HG02798 (cell line): ENCODE measurements around the gene MEI1.
"Not testable (repeated sequence)": the region's sequence is repeated elsewhere in the genome, so short reads cannot be mapped to it uniquely, and the experiment has no call there.

Experiments
- ATAC-seq: cut with Tn5 transposase; IDR thresholded peaks from one replicate; pipeline ENCODE4 v1.9.1; 2021; ENCODE audit warnings: mild to moderate bottlenecking; ENCODE audit not compliant: unreplicated experiment, poor library complexity

Gene MEI1, protein sequence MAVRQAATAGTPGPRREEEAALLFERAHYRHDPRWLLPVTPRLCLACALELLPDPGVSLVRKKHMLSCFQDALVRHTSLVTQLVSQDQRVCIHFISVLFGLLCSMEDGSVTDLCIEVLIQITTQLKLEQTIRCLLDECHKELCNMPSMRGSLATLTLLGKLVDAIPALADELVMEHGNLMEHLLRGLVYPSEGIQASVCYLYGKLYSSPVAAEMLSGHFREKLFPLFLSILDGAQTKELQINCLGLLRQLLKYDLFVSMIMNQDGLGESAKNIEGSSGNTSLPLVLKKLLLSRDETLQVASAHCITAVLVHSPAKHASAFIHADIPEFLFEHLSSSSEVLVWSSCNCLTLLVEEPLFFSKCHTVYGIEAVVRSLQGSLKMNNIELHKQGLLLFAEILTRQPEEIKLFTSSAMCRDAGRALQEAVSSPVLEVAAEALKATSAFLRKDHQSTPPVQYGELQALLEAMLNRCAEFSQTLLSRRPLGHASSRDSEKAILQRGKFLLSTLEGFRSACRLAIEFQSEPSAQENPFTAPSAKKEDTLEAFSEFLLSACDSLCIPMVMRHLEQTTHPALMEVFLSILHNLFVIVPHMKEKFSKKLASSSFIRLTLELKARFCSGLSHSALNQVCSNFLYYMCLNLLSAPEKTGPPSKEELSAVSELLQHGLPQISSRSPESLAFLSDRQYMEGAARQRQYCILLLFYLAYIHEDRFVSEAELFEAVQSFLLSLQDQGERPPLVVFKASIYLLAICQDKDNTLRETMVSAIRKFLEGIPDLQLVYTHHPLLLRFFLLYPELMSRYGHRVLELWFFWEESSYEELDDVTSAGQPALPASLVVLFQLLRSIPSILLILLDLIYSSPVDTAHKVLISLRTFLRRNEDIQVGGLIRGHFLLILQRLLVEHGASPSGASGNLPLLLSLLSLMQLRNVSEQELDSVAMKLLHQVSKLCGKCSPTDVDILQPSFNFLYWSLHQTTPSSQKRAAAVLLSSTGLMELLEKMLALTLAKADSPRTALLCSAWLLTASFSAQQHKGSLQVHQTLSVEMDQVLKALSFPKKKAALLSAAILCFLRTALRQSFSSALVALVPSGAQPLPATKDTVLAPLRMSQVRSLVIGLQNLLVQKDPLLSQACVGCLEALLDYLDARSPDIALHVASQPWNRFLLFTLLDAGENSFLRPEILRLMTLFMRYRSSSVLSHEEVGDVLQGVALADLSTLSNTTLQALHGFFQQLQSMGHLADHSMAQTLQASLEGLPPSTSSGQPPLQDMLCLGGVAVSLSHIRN

DNA sequence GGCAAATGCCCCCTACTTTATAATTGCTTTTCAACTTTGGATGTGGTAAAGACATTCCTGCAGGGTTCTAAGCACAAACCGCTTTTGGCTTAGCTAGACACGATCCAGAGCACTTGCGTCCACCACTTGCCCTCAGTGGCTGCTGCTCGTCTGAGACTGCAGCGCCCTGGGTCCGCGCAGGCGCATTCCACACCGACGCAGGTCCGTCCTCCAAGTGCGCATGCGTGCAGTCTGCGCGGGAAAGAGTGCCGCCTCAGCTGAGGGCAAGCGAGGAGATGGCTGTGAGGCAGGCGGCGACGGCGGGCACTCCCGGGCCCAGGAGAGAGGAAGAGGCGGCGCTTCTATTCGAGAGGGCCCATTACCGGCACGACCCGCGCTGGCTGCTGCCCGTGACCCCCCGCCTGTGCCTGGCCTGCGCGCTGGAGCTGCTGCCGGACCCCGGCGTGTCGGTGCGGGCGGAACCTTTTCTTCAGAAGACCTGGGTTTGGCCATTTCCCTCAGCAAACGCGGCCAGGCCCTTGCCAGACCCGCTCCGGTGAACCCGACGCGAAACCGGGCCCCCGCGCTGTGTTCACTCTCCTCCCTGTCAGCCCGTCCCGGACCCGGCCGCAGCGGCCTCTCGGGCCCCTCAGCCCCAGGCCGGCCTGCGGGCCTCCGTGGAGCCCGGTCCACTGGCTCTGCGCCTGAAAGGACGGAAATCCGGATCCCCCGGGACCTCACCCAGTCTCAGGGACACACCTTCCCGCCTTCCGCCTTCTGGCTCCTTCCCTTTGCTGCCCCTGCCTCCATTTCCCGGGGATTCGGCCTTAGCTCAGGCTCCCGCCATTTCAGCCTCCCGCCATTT, at the start of gene MEI1:
Gene MEI1, plus strand, starts transcription at position 240 of the 844 bp plus-strand sequence. Its CDS starts 36 bp downstream, at position 276.
- ATAC-seq, result no peak

DNA sequence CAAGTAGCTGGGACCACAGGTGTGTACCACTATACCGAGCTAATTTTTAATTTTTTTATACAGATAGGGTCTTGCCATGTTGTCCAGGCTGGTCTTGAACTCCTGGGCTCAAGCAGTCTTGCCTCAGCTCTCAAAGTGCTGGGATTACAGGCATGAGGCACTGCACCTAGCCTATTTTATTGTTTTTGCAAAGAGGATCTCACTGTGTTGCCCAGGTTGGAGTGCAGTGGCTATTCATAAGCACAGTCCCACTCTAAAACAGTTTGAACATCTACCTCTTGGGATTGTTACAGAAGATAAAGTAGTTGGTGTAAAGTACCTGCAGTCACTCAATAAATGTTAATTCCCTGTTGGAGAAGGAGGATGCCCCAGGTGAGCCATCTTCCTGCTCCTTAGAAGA, 49.1 kb upstream of the MEI1 start:
- ATAC-seq, result no peak

DNA sequence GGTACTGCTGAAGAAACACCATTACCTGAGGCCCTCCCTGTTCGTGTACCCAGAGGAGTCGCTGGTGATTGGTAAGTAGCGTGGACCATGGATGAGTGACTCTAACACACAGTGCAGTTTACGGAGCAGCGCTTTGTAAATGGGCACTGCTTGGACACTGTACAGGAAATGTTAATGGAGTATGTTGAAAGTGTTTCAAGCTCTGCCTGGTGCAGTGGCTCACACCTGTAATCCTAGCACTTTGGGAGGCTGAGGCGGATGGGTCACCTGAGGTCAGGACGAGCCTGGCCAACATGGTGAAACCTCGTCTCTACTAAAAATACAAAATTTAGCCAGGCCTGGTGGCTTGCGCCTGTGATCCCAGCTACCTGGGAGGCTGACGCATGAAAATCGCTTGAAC, 48.5 kb upstream of the MEI1 start:
- no peak for ATAC-seq

DNA sequence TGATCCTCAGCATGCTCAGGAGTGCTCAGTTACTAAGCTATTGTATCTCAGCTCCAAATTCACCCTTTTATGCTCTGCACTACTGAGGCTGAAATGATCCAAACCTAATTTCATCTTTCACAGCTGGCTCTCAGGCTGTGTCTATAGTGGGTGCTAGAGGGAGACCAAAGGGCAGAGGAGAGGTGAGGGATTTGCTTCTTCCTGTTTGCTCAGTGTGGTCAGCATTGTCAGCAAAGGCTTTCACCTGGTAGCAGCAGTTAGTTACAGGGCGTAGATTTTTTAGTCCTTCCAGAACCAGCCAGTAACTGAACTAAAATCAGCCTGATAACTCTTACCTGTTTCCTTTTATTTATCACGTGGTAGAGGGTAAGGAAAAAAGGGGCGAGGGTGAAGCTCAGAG, 45.0 kb upstream of the MEI1 start:
- ATAC-seq, result no peak

DNA sequence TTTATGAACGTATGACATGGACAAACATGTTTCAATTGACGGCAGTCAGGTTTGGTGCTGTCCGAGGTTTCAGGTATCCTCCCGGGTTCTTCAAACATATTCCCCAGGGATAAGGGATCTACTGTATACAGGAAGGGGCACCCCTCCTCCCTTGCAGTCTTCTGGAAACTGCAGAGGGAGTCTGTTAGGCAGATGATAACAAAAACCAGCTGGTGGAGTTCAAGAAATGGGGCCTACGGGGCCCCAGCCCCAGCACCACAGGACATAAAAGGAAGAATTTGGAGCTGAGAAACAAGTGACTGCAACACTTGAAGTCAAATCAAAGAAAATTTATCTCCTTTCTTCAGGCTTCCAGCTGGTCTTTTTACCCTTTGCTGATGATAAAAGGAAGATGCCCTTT, 42.7 kb upstream of the MEI1 start:
- no peak for ATAC-seq

DNA sequence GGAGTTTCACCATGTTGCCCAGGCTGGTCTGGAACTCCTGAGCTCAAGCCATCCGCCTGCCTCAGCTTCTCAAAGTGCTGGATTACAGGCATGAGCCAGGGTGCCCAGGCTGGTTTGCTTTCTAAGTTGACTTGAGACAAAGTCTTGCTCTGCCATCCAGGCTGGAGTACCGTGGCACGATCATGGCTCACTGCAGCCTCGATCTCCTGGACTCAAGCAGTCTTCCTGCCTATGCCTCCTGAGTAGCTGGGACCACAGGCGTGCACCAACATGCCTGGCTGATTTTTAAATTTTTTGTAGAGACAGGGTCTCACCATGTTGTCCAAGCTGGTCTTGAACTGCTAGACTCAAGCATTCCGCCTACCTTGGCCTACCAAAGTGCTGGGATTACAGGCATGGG, 41.6 kb upstream of the MEI1 start:
- no peak for ATAC-seq

DNA sequence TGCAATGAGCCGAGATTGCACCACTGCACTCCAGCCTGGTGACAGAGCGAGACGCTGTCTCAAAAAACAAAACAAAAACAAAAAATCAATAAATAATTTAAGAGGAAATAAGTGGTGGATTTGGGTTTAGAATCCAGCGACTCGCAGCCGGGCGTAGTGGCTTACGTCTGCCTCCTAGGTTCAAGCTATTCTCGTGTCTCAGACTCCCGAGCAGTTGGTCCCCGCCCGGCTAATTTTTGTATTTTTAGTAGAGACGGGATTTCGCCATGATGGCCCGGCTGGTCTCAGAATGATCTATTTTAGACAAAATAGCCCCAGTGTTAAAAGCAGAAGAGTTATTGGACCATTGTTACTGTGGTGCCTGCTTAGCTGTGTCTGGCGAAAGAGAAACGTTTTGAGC, 40.4 kb upstream of the MEI1 start:
- ATAC-seq, result no peak

DNA sequence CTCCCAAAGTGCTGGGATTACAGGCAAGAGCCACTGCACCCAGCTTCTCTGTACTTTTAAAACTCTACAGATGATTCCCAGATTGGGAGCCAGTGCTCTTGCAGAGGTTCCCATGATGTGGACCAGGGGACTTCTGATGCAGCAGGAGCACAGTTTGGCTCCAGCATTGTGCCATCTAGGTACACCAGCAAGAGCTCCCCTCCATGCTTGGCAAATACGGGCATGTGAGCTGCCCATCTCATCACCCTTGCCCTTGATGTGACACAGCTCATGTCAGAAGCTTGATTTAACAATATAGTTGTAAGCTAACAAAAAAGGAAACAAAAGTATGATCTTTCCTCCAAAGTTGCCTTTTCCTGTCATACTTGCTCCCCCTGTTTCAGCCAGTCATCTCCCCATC, 39.4 kb upstream of the MEI1 start:
- ATAC-seq, result no peak

DNA sequence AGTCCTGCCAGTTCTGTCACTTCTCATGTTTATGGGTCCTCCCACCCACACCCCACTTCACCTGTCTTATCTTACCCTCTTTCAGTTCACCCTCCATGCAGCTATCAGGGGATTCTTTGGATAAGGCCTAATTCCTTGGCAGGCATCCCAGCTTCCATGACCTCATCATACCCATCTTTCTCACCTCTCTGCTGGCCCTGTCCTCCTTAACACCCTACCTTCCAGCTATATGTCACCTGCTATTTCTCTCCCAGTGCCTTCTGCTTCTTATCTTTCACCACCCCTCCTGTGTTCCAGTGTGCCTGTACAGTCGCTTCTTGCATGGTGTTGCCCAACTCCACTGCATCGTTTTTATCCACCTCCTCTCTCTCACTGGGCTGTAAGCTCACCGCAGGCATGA, 38.9 kb upstream of the MEI1 start:
- no peak for ATAC-seq

DNA sequence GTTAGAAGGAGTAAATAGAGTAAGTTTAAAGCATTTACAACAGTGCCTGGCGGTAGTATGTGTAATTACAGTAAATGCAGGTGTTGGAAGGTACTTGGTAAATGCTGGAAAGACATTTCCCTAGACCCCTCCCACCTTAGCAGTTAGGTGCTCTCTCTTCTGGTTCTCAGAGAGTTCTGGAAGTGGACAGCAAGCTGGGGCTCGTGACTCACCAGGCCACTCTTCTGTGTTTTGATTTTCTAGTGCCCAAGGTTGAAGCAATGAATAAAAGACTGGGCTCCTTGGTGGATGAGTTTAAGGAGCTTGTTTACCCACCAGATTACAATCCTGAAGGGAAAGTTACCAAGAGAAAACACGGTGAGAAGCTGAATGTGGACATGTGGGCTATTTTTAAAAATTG, 38.2 kb upstream of the MEI1 start:
- ATAC-seq, result no peak

DNA sequence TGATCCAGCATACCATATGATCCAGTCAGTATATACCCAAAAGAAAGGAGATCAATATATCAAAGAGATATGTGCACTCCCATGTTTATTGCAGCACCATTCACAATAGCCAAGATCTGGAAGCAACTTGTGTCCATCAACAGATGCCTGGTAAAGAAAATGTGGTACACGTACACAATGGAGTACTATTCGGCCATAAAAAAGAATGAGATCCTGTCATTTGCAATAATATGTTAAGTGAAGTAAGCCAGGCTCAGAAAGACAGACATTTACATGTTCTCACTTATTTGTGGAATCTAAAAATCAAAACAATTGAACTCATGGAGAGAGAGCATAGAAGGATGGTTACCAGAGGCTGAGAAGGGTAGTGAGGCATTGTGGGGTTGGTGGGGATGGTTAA, 37.6 kb upstream of the MEI1 start:
- no peak for ATAC-seq

DNA sequence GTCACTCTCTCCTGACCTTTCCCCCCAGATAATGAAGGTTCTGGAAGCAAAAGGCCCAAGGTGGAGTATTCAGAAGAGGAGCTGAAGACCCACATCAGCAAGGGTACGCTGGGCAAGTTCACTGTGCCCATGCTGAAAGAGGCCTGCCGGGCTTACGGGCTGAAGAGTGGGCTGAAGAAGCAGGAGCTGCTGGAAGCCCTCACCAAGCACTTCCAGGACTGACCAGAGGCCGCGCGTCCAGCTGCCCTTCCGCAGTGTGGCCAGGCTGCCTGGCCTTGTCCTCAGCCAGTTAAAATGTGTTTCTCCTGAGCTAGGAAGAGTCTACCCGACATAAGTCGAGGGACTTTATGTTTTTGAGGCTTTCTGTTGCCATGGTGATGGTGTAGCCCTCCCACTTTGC, 35.7 kb upstream of the MEI1 start:
- ATAC-seq, result not testable (repeated sequence)

DNA sequence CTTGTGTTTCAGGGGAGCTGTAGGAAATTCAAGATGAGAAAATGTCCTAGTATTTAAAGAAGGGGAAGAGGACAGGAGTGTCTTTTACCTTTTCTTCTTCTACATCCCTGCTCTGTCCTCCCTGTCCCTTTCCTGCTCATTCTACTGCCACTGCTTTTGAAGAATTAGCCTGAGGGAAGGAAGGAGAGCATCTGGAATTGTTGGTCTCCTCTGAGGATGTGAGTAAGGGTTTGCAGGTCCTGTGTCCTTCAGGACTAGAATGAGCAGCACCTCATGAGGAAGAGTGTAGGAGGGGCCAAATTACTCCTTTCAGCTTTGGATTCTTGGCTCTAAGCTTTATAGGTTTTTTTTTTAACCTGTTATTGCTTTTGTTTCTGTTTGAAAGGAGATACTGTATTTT, 34.8 kb upstream of the MEI1 start:
- ATAC-seq, result no peak

DNA sequence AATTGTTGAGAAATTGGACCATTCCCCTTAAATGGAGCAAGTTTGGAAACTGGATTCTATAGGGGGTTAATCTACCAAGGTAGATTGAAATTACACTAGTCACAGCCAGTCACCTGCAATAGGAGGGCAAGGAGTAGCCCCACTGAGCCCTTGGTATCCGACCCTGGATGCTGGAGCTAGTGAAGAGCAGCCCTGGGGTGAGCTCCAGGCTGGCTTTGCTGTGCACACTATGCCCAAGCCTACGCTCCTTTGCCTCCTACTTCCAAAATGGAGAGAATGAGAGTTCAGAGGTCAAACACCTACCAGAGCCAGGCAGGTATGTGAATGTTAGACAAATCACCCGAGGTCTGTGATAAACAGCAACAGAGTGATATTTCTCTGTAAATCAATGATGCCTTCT, 34.4 kb upstream of the MEI1 start:
- no peak for ATAC-seq

DNA sequence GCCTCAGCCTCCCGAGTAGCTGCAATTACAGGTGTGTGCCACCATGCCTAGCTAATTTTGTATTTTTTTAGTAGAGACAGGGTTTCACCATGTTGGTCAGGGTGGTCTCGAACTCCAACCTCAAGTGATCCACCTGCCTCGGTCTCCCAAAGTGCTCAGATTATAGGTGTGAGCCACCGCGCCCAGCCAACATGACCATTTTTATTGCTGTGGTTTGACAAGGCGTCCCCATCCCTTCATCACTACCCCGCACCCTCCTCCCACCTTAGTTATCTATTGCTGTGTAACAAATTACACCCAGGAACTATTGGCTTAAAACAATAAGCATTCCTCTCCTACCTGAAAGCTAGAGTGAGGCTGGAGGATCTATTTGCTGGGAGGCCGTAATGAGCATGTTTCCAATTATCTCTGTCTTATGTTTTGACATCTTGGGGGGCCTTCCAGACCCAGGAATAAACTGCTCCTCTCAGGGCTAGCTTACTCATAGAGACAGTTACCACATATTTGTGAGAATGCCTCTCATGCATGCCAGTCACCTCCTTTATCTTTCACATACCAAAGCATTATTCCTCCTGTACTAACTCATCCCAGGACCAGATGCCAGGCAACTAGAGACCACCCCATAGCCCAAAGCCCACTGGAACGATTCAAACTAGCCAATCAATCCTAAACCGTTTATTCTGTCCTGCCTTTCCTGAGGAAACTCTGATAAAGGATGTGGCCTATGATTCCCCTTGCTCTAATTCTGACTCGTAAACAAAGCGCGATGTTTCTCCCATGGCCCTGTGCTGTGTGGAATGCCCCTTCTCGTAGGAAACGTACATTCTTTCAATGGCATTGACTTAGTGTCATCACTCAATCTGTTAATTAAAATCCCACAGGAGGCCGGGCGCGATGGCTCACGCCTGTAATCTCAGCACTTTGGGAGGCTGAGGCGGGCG, 30.1 kb upstream of the MEI1 start:
- no peak for ATAC-seq

DNA sequence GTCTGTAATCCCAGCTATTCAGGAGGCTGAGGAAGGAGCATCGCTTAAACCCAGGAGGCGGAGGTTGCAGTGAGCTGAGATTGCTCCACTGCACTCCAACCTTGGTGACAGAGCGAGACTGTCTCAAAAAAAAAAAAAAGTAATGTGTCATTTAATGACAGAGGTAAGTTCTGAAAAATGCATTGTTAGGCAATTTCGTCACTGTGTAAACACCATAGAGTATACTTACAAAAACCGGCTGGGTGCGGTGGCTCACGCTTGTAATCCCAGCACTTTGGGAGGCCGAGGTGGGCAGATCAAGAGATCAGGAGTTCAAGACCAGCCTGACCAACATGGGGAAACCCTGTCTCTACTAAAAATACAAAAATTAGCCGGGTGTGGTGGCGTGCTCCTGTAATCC, 27.2 kb upstream of the MEI1 start:
- ATAC-seq, result not testable (repeated sequence)

DNA sequence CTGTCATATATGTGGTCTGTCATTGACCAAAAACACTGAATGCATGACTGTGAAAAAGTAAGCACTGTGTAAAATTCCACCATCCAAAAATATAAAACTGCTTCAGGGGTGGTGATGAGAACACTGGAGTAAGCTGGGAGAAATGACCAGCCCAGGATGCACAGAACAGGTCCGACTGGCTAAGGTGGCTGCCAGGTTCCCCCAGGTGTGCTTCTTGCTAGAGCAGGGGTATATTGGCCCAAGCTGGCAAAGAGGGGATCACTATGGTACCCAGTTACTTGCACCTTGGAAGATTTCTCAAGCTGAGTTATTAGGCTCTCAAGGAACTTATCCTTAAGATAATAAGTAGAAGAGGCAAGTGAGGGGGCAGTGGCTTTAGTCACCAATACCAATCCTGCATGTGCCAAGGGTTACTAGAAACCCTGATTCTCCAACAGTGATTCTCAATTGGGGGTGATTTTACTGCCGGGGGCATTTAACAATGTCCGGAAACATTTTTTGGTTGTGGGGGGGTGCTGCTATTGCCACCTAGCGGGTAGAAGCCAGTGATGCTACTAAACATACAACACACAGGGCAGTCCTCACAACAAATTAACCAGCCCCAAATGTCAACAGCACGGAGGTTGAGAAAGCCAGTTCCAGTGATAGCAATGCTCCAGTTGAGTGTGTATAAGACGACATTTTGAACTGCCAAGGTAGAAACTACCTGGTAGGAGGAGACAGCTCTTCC, 26.4 kb upstream of the MEI1 start:
- no peak for ATAC-seq

DNA sequence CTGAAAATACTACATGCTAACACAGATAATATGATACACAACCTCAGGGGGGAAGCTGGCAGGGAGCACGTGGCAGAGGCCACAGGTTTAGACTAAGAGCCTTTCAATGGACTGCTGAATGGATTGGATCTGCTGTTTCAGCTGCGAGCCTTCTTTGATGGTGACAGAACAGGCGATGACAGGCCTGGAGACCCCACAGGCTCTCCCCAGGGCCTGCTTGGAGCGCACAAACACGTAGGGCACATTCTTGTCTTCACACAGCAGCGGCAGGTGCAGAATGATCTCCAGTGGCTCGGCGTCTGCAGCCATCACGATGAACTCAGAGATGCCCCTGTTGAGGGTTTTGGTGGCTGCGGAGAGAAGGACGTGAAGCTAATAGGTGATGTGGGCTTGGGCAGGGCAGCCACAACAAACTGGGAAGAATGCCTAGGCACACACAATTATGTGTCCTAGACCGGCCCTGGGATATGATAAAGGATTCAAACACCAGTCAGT, 24.4 kb upstream of the MEI1 start:
- no peak for ATAC-seq
